Stimulated activated CD4-positive, alpha-beta T cell treated with anti-CD3 and anti-CD28 coated beads, Interleukin-12 subunit alpha, Interleukin-12 subunit beta, amount 100 ng/mL, for 4 hours (primary cell): ENCODE data around the gene ATPAF2.

Experiments
- DNase-seq: peaks from one replicate; pipeline ENCODE4 v3.0.0-alpha.2; 2020

ATPAF2 gene

DNA sequence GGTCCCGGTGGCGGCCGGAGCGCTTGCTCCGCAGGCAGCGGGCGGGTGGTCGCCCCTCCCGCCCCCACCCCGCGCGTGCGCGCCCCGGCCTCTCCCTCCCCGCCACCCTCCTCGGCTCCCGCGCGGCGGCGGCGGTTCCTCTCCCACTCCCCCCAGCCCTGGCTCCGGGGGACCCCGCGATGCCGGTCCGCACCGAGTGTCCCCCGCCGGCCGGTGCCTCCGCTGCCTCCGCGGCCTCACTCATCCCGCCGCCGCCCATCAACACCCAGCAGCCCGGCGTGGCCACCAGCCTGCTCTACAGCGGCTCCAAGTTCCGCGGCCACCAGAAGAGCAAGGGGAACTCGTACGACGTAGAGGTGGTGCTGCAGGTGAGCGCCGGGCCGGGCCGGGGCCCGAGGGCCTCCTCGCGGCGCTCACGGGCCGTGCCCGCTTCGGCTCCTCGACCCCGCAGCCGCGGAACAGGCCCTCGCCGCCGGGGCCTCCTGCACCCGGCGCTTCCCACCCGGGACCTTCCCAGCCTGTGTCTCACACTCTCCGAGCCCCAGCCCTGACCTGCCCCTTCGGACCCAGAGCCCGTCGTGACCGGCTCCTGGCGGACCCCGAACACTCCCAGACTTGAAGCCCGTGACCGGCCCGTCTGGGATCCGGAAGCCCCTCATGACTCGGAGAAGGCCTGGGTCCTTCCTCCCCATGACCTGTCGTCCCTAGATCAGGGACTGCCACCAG, 730 bp upstream of the ATPAF2 start:
- no peak for DNase-seq

DNA sequence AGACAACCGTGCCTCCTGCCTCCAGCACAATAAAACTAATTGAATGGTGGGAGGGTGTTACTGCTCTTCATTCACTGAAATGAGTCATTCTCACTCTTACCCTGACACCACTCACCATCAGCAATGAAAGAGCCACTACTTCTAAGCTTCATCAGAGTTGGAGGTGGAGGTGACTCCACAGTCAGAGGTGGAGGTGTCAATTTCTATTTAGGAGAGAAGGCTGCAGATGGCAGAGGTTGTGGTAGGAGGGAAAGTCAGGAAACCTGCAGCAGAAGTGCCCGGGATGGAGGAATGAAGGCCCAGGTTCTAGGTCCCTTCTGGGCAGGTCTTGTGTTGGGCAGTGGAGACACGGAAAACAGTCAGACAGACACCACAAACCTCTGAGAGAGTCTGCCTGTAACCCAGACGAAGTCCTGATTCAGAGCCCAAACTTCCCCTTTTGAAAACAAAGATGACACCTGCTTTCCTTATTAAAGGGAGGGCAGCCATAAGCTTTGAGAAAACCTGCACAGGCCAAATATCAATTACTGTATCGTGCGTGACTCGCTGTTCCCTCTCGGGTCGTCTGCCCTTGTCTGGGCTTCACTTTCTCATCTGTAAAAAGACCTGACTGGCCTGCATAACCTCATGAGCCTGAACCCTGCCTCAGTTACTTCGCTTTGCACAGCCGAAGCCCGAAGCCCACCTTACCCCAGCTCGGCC, 668 bp downstream of the ATPAF2 start:
- no peak for DNase-seq

DNA sequence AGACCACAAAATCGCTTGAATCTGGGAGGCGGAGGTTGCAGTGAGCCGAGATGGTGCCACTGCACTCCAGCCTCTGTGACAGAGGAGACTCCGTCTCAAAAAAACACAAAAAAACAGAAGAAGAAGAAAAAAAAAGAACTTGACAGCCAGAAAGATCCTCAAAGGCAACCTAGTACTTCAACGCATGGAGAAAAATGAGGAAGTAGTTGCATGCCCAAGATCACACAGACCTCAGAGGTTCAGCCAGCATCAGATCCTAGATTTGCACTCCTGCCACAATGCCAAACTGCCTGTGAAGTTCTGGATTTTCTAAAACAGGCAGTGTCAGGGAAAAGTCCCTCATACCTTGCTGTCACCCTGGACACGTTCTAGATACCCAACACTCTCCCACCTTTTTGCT, 1.5 kb downstream of the ATPAF2 start:
- DNase-seq, result no peak

DNA sequence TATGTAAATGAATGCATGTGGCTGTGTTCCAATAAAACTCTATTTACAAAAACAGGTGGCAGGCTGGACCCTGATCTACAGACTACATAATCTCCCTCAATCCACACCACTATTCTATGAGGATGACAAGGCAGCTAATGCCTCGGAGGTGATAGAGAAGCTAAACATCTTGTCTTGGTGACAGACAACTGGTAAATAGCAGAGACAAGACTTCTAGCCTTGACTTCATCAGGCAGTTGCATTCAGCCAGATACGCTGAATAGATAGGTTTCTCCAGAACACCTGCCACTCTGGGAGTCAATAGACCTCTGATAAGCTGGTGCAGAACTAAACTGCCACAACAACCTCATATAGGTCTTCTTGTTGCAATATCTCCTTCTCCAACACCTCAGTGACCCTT, 3.3 kb downstream of the ATPAF2 start:
- no peak for DNase-seq

DNA sequence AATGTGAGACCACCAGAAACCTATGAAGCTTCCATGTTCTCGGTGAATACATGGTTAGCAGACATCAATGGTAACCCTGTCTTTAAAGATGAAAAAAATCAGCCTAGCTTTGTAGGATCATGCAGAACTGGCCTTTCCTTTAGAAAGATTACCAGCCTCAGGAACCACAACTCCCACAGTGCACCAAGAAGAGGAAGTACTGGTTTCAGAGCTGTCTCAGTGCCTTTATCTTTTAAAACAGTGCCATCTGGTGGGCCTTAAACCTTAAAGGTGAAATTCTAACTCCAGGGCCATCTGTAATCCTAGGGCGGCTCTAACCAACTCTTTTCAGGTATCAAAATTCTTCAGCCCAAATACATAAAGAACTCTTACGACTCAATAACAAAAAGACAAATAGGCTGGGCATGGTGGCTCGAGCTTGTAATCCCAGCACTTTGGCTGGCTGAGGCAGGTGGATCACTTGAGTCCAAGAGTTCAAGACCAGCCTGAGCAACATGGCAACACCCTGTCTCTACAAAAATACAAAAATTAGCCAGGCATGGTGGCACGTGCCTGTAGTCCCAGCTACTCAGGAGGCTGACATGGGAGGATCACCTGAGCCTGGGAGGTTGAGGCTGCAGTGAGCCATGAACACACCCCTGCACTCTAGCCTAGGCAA, 5.4 kb downstream of the ATPAF2 start:
- DNase-seq, result no peak

DNA sequence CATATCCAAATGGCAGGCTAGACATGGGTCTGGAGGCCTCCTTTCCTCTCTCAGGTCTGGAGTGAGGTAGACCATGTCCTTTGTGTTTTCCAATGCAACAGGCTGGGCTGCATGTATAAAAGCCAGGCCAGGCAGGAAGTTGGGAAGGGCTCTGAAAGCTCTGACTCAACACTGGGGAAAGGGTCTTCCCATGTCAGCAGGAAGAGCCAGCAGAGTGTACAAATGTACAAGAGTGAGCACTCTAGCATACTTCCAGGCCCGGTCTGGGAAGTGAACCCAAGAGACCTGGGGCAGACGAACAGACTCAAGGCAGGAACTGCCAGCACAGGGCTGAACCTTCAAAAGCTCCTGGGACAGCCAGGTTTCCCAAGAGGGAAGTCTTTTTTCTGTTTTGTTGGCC, 7.0 kb downstream of the ATPAF2 start:
- DNase-seq, result no peak

DNA sequence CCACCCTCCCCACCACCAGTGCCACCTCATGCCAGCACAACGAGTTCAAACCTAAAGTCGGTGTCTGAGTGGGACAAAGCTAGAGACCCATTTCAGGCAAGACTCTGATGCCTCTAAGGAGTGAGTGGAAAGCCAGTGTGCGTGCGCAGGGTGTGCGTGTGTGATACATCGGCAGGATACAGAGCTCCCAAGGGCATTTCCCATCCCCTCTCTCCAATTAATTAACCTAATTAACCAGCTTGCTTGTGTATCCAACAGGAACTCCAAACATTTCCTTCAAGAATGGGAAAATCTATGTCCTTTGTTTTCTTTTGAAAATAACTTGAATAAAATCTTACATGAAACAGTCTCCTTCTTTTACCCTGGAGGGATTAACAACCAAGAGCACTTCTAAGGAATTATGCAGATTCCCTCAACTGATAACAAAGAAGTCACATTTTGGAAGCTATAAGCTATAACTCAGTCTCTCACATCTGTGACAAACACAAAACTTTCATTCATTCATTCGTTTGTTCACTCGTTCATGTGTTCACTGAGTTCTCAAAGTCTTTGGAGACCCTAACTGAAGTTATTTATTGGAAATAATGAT, 9.9 kb downstream of the ATPAF2 start:
- no peak for DNase-seq

DNA sequence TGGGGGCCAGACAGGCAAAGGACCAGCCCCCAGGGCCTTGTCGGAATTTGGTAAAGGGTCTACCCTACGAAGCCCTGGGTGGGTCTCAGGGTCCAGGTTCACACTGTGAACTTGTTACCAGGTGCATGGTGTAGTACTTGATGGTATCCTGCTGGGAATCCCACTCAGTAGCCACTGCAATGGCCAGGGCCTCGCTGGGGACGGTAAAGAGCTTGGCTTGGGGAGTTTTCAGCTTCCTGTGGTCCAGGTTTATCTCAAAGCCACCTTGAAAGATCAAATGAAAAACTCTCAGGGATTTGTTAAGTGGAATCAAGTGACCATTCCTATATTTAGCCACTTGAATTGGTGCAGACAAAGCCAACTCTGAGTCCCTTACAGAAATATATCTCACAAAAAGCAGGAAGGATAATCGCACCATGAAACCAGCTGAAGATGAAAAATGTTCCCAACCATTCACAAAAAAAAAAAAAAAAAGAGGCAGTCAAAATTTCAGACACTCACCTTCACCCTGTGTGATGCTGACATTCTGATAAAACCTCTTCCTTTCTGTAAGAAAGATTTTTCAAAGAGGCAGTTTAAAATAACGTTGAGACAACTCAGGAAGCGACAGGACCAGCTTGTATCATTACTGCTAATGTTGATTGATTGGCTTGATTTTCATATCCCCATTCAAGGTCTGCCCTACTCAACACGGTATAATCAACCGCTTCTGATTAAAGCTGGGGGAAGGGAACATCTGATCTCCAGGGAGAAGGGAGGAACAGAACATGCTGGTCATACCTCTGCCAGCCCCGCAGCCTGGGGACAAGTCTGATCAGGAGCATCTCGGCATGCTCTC, 10.6 kb downstream of the ATPAF2 start:
- DNase-seq, result no peak

DNA sequence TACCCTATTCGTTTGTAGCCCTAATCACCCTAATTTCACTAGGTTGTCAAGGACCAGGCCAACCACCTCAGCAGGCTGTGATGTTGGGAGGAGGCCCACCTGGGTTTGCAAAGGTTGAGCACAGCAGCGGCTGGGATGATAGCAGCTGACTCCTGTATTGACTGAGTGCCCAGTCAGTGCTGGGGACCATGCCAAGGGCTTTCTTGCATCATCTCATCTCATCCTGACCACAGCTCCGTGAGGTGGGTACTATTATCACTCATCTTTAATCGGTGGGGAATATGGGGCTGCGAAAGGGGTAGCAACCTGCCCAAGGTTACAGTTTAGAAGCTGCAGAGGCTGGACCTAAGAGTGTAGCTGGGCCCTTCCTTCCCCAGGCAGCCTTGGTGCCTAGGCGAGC, 11.7 kb downstream of the ATPAF2 start:
- no peak for DNase-seq

DNA sequence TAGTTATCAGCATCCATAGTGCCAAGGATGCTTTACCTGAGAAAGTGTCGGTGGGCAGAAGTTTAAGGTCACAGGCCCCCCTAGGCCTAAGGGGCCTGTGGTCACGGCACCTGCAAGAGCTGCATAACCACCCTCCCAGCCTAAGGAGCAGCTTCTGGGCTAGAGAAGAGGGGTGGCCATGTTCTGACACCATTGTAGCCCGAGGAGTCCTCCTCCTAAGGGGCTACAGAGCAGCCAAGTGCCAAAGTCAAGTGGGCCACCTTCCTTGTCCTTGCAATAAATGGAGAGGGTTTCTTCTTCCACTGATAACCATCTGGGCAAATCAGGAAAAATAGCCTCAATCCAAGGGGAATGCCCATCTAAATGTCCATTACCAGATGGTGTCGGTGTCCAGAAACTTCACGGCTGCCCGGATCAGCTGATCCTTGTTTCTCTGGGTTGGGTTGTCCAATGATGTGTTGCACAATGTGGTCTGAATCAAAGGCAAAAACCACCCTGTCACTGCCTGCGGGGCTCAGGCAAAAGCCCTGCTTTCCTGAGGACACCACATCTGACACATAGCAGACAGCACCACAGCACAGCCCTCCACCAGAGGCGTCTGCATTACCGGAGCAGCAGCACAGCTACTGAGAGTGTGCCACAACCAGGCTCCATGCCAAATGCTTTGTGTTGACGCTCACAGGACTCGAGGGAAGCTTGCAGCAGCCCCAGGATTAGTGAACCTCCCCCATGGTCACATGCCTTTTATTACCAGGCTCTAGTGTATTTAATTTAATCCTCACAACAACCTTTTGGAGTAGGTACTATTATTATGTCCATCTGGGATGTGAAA, 12.8 kb downstream of the ATPAF2 start:
- DNase-seq, result no peak

DNA sequence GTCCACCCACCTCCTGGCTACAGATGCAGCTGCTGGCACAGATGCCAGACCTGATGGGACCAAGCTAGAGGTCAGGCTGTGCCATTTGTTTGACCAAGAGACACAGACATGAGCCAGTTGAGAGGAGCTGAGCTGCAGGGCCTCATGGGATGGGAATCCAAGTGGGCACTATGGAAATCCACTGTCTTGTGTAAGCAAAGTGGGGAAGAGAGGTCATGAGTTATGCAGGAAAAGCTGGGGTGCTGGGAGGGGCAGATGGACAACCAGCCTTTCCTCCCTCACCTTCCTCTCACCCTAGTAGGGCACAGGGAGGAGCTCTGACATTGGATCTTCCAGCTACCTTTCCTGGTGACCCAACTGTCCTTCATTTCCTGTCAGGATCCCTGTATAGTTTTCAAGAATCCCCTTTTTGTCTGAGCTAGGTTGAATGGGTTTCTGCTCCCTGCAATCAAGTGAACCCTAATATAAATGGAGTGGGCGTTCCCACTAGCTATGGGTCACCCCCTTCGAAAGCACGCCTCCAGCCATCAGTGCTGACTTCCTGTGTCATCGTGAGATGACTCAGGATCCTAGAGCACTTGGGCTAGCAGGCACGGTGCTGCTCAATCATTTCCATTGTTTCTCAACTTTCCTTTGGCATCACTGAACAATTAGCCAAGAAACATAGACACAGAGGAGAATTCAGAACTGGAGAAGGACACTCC, 13.6 kb downstream of the ATPAF2 start:
- no peak for DNase-seq

DNA sequence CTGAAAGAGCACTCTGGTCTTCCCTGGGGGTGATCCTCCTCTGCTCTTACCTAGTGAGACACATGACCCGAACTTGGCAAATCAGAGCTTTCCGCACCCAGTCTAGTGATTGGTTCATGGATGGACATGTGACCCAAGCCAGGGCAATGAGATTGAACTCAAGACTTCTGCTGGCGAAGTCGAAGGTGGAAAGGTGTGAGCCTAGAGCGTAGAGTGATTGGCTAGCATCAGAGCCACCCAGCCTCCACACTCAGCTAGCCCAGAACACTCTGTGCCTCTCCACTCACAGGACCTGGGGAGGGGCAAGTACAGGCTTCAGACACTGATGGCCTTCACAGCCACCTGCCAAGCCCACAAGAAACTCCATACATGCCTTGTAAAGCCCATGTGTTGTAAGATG, 17.6 kb downstream of the ATPAF2 start:
- no peak for DNase-seq

DNA sequence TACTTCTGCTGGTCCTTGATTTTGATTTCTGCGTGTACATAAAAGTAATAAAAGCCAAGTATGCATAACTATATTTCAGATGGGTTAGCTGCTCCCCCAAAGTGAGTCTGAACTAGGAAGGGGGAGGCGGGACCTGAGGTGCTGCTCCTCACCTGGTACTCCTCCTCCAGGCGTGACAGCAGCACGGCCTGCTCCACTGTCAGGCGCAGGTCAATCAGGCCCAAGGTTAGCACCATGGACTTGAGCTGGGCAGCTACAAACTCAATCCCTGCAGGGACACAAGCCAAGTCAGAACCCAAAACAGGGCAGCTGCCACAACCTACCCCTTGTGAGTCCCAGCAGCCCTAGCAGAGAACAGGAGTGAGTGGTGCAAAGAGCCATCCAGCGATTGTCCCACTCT, 18.0 kb downstream of the ATPAF2 start:
- no peak for DNase-seq

DNA sequence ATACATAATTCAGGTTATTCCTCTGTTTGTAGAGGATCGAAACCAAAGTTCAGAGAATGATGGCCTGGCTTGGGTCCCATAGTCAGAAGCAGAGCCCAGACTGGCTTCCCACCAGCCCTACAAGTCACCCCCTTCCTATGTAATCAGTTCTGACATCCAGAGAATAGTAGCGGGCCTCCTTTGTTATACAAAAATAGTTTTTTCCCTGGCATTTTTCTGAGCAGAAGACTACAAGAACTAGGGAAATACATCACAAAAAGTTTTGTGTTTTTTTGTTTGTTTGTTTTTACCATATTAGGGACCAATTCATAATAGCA, 19.2 kb downstream of the ATPAF2 start:
- DNase-seq, result no peak

DNA sequence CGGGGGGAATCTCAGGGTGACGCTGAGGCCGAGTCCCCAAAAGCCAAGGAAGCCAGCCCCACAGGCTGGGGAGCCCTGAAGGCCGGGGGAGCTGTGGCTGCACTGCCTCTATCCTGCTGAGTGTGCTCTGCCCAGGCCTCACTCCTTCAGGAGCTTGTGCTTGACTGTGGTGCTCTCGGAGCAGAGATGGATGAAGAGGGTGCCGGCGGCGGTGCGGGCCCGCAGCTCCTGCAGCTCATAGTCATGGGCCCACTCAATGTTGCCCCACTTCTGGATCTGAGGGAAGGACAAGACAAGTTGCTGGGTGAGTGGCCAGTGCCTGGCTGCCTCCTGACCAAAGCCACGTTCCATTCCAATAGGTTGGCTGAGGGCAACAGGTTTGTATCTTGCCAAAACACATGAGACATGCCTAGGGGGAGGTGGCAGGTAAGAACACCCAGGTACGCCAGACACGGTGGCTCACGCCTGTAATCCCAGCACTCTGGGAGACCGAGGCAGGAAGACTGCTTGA, 20.5 kb downstream of the ATPAF2 start:
- DNase-seq, result no peak

DNA sequence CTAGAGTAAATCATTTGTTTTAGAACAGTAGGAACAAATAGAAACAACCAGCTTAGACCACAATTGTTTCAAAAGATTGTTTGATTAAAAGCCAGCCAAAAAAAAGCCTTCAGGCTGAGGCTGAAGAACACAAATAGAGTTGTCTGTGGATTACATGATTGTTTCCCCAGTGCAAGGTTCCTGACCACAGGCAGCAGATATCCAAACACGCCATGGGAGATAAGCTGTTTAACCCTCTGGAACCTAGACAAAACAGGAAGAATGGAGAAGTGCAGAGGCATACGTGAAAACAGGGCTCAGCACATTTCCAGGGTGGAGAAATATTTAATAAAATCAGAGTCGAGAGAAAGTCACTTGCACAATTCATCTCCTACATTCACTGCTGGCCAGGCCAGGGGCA, 21.0 kb downstream of the ATPAF2 start:
- DNase-seq, result no peak

DNA sequence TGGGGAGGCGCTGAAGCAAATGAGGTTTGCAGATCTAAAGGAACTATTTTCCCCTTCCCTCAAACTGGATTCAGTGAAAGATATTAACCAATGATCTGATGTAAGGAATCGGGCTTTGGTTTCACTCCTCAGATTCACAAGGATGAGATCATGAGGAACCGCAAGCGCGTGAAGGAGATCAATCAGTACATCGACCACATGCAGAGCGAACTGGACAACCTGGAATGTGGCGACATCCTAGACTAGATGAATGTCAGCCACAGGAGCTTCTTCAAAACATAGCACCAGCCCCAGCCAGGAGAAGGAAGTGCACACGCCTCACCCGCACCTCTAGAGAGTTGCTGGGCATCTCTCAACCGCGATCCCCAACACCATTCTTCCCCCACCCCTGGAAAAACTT, 22.5 kb downstream of the ATPAF2 start:
- DNase-seq, result no peak

DNA sequence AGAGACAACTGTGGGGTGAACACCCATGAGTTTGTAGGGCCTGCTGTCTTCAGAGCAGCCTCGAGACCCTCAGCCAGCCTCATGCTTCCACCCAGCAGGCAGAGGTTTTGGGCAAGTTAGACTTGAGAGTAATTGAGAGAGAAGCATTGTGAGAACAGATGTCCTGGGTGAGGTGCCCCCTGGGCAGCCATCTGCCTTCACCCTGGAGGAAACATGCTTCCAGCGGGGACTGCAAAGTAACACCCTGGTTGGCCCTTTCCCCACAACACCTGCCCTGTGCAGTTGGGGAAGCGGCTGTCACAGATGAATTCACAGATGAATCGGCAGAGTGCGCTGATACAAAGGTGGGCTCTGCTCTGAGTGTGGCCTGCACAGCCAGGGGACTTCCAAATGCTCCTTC, 23.4 kb downstream of the ATPAF2 start:
- no peak for DNase-seq

DNA sequence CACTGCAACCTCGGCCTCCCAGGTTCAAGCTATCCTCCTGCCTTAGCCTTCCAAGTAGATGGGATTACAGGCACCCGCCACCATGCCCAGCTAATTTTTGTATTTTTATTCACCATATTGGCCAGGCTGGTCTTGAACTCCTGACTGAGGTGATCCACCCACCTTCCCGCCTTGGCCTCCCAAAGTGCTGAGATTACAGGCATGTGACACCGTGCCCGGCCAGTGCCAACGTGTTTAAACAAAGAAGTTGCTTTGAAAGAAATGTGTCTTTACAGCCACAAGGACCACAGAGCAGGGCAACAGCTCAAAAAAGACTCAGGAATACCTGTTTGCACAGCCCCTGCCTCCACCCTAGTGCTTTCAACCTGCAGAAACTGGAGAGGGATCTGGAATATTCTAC, 25.0 kb downstream of the ATPAF2 start:
- no peak for DNase-seq

DNA sequence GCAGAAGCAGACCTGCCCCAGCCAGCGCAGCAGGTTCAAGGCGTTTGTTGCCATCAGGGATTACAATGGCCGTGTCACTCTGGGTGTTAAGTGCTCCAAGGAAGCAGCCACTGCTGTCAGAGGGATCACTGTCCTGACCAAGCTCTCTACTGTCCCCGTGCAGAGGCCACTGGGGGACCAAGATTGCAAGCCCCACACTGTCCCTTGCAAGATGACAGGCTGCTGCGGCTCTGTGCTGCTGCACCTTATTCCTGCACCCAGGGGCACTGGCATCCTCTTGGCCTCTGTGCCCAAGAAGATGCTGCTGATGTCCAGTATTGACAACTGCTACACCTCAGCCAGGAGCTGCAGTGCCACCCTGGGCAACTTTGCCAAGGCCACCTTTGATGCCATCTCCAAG, 27.7 kb downstream of the ATPAF2 start:
- no peak for DNase-seq
